HG03565 (cell line): Measurements from ENCODE around the gene DUSP28.
"Not testable (repeated sequence)": the region's sequence is repeated elsewhere in the genome, so short reads cannot be mapped to it uniquely, and the experiment has no call there.

Experiments used
- ATAC-seq: cut with Tn5 transposase; IDR thresholded peaks from one replicate; pipeline ENCODE4 v1.9.1; 2021; ENCODE audit warnings: mild to moderate bottlenecking, moderate library complexity; ENCODE audit not compliant: unreplicated experiment

DUSP28 gene, protein sequence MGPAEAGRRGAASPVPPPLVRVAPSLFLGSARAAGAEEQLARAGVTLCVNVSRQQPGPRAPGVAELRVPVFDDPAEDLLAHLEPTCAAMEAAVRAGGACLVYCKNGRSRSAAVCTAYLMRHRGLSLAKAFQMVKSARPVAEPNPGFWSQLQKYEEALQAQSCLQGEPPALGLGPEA

DNA sequence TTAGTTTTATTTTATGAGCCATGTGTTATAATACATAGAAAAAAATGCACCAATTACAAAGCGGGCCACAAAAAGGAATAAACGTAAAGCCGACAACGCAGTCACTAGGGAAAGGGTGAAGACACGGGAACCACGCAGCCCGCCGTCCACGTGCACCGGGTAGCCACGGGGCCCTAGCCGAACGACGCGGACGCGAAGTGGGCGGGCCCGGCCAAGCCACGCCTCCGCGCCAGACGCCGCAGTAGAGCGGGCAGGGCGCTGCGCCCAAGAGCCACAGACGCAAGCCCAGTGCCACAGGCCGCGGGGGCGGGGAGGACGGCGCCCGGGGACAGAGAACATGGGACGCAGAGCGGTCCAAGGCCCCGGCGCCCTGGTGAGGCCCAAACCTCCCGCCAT lies at the start of gene DUSP28:
Gene DUSP28, plus strand, starts transcription at position 274 of the 396 bp plus-strand sequence. CDS start 328 bp downstream, outside the sequence.
- peak; percentile 40 for ATAC-seq

DNA sequence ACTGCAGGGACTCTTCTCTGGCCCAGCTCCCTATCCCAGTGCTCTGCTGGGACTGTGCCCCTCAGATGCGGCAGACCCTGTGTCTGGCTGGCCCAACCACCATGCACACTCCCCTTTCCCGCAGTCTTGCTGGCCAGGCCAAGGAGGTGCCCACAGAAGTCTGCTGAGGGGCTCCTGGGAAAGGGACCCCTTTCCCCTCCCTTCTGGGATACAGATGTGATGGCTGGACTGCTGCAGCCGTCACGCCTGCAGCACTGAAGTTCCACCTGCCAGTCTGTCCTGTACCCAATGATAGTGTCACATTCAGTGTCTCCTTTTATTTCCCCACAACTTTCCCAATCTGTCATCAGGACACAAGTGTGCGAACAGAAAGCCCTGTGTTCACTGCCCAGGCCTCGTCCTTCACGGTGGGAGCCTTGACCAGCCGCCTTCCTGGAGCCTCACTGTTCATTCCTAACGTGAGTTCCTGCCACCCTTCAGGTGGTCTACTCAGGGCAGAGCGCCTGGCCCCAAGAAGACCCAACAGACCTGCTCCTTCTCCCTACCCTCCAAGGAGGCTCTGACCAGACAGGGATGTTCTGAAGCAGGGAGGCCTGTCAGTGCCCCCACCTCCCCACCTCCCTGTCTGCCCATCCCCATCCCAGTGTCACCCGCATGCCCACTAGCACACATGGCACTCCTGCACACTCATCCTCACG lies 49.5 kb upstream of the DUSP28 start:
- ATAC-seq = no peak

GRCh38 chr2:240511351-240512108 lies 48.6 kb upstream of the DUSP28 start:
- no peak for ATAC-seq

- ATAC-seq = no peak
Measured at GRCh38 chr2:240512109-240512485, 48.1 kb upstream of the DUSP28 start.

GRCh38 chr2:240512666-240513535 lies 47.3 kb upstream of the DUSP28 start:
- ATAC-seq = no peak

- peak; percentile 93 for ATAC-seq
Measured at GRCh38 chr2:240513549-240514287, 46.4 kb upstream of the DUSP28 start.

DNA sequence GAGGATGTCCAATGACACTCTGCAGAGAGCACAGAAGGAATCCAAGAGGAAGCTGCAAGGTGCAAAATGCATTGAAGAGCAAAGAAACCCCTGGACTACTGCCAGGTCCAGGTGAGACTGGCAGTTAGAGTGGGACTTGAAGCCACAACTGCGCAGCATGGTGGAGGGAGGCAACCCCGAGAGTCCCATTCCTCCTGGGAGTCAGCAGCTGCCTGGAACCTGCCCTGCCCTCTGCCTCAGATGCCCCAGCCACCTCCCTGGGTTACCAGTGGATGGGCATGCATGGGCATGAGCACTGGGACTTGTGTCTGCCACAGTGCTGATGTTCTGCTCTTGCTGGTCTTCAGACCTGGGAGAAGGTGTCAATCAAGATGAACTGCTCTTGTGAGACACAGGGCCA lies 45.5 kb upstream of the DUSP28 start:
- no peak for ATAC-seq

DNA sequence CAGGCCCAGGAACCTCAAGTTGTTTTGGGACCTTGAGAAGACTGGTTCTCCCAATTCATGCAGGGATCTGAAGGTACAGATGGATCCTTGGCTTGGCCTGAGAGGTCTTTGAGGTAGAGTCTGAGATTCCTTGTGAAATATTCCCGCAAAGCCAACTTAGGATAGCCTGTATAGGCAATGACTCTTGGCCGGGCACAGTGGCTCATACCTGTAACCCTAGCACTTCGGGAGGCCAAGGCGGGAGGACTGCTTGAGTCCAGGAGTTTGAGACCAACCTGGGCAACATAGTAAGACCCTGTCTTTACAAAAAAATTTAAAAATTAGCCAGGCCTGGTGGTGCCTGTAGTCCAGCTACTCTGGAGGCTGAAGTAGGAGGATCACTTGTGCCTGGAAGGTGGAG lies 42.8 kb upstream of the DUSP28 start:
- ATAC-seq = no peak

- no peak for ATAC-seq
Measured at GRCh38 chr2:240518981-240519380, 41.2 kb upstream of the DUSP28 start.

GRCh38 chr2:240519396-240520129 lies 40.6 kb upstream of the DUSP28 start:
- ATAC-seq = no peak

DNA sequence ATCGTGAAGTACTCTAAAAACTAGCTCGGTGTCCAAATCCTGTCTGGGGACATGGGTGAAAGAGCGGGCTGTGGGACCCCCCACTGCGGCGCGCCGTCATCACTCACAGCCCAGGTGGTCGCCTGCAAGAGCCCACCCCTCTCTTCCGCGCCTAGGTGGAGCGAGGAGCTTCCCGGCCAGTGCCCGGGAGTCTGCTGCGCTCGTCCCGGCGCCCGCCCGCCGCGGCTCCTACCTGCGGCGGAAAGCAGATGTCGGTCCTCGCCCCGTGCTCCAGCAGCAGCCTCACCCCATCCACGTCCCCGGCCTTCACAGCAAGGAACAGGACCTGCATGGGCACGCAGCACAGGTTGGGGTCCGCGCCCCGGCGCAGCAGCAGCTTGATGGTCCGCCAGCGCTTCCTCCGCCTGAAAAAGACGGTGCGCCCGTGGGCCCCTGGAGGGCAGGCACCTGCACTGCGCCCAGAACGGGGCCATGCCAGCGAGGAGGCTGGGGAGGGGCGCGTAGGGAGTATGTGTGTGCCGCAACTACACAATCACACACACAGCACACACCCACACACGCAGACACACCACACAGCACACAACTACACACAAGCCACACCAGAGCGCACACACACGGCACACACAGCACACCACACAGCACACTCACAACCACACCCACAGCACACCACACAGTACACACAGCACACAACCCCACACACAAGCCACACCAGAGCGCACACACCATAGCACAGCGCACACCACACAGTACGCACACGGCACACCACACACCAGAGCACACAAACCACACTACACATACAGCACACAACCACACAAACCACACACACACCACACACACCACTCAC lies 39.8 kb upstream of the DUSP28 start:
- no peak for ATAC-seq

DNA sequence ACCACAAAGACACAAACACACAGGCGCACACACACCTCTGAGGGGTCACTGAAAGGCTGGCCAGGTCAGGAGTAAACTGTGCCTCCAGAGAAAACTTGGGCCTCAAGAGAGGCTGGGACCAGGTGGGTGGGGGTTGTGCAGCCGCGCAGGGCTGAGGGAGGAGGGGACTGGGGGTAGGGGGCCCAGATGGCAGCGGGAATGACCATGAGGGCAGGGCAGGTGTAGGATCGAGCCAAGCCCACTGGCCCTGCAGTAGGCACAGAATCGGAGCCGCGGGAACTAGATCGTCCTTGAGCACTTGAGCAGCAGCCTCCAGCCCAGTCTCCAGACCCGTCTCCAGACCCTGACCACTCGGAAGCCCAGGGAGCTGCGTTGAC lies 39.2 kb upstream of the DUSP28 start:
- ATAC-seq = no peak

DNA sequence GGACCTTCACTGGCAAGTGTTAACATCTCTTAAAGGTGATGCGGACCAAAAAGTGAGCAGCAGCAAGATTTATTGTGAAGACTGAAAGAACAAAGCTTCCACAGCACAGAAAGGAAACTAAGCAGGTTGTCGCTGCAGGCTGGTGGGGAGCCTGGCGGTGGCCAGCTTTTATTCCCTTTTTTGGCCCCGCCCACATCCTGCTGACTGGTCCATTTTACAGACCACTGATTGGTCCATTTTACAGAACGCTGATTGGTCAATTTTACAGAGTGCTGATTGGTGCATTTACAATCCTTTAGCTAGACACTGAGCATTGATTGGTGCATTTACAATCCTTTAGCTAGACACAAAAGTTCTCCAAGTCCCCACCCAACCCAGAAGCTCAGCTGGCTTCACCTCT lies 38.3 kb upstream of the DUSP28 start:
- not testable (repeated sequence) for ATAC-seq

DNA sequence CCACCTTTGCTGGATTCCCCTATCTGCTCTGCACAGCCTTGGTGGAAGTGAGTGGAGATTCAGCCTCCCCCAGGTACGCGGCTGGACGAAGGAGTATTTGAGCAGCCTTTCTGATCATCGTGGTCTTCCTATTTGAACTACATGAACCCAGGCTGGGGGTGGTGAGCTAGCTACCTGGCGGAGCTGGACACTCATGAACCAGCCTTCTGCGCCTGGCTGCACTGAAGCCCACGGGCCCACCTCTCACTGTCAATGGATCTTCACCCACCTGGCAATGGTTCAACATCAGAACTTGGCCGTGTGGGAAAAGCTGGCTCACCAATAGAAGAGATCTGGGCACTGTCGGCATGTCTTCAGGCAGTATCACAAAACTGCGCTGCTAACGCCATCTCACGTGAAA lies 37.8 kb upstream of the DUSP28 start:
- no peak for ATAC-seq

GRCh38 chr2:240523451-240524281 lies 36.5 kb upstream of the DUSP28 start:
- no peak for ATAC-seq

GRCh38 chr2:240524963-240525718 lies 35.0 kb upstream of the DUSP28 start:
- ATAC-seq = no peak

GRCh38 chr2:240525802-240526201 lies 34.4 kb upstream of the DUSP28 start:
- ATAC-seq = no peak
